ENCODE results near the gene TK1. TPM values are rescaled to one million over a fixed set of nuclear protein-coding genes. Genes with fewer than 3 reads are reported as not detected.

TK1 gene
- total and polyA plus RNA-seq, 11 donors = 0.29 to 21.7 (median 1.2) TPM

- H3K9me3 ChIP-seq = no peaks in the 10 kb centered on the region
- DNase-seq = no peak
- no peak overlapping the region for H3K4me3 ChIP-seq
- peaks cover 0 to 74% (median 15%) of the 10 kb centered on the region in 12 donors for H3K4me1 ChIP-seq
- intact Hi-C loops (cut with DNase I) = no loop called here
- peaks cover 0 to 25% (median 0%) of the 10 kb centered on the region in 9 donors for H3K36me3 ChIP-seq
- peaks cover 0 to 4% (median 0%) of the 10 kb centered on the region in 9 donors for H3K27me3 ChIP-seq
- ATAC-seq = no peak
- TF ChIP-seq POLR2A (IDR thresholded peaks at IDR 0.05) (no peak), CTCF (IDR thresholded peaks at IDR 0.05) (no peak)
- 82 to 86% (median 85%) methylated on average over 8 to 9 of the region's 9 CpGs for WGBS, 4 donors
- H3K27ac ChIP-seq = no peak overlapping the region
These were observed 51.9 kb downstream of the TK1 start for GRCh38 chr17:78134899-78135385.

- peaks cover 0 to 4% (median 0%) of the 10 kb centered on the region in 9 donors for H3K27me3 ChIP-seq
- H3K36me3 ChIP-seq = peaks cover 0 to 25% (median 0%) of the 10 kb centered on the region in 9 donors
- WGBS, 4 donors = 49 to 56% (median 53%) methylated on average over 33 to 39 of the region's 39 CpGs
- H3K4me3 ChIP-seq = peak overlapping the region in 1 of 12 donors; percentile 87
- DNase-seq = peak in 1 of 5 donors; percentile 50
- peak overlapping the region in 1 of 12 donors; percentile 98 for H3K27ac ChIP-seq
- intact Hi-C loops (cut with DNase I) = no loop called here
- peak in 2 of 4 donors; percentile 18 to 47 for ATAC-seq
- TF ChIP-seq CTCF (IDR thresholded peaks at IDR 0.05) (peak; percentile 34 to 63 (median 50)), POLR2A (IDR thresholded peaks at IDR 0.05) (no peak)
- peaks cover 0 to 80% (median 22%) of the 10 kb centered on the region in 12 donors for H3K4me1 ChIP-seq
- H3K9me3 ChIP-seq = no peaks in the 10 kb centered on the region
These were observed 52.6 kb downstream of the TK1 start for GRCh38 chr17:78133971-78134898.

- peak in 1 of 5 donors; percentile 5 for DNase-seq
- TF ChIP-seq POLR2A (IDR thresholded peaks at IDR 0.05) (no peak), CTCF (IDR thresholded peaks at IDR 0.05) (no peak)
- Histone ChIP-seq H3K36me3 (peaks cover 0 to 25% (median 0%) of the 10 kb centered on the region in 9 donors), H3K9me3 (no peaks in the 10 kb centered on the region), H3K27me3 (peaks cover 0 to 4% (median 0%) of the 10 kb centered on the region in 9 donors), H3K4me1 (peaks cover 0 to 78% (median 27%) of the 10 kb centered on the region in 12 donors), H3K27ac (peak overlapping the region in 1 of 12 donors; percentile 98), H3K4me3 (peak overlapping the region in 1 of 12 donors; percentile 87)
- intact Hi-C loops (cut with DNase I) = no loop called here
- WGBS, 4 donors = 82 to 88% (median 83%) methylated on average over 24 to 30 of the region's 30 CpGs
- no peak for ATAC-seq
These were observed 53.5 kb downstream of the TK1 start for GRCh38 chr17:78133179-78133951.

Data from heart left ventricle (tissue), 16 donors.